GM10266 (cell line): Measurements from ENCODE around the gene TSNAX.

Experiments
- DNase-seq: peaks from one replicate; pipeline ENCODE4 v3.0.0; 2012; ENCODE audit errors: extremely low spot score
- TF ChIP-seq, protein P1 (sequence below): IDR thresholded peaks from 2 replicates; pipeline ENCODE4 v1.5.1; 2012; ENCODE audit warnings: mild to moderate bottlenecking, low read depth; ENCODE audit not compliant: control insufficient read depth, insufficient read depth; ENCODE audit errors: missing control alignments

TSNAX gene

GRCh38 chr1:231528172-231529029 lies at the start of gene TSNAX:
TSS of gene TSNAX (plus strand) at chr1:231528669. CDS start at chr1:231528811, 142 bp downstream.
- peak; percentile 89 for DNase-seq
- TF ChIP-seq, protein P1, sequence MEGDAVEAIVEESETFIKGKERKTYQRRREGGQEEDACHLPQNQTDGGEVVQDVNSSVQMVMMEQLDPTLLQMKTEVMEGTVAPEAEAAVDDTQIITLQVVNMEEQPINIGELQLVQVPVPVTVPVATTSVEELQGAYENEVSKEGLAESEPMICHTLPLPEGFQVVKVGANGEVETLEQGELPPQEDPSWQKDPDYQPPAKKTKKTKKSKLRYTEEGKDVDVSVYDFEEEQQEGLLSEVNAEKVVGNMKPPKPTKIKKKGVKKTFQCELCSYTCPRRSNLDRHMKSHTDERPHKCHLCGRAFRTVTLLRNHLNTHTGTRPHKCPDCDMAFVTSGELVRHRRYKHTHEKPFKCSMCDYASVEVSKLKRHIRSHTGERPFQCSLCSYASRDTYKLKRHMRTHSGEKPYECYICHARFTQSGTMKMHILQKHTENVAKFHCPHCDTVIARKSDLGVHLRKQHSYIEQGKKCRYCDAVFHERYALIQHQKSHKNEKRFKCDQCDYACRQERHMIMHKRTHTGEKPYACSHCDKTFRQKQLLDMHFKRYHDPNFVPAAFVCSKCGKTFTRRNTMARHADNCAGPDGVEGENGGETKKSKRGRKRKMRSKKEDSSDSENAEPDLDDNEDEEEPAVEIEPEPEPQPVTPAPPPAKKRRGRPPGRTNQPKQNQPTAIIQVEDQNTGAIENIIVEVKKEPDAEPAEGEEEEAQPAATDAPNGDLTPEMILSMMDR = no peak

DNA sequence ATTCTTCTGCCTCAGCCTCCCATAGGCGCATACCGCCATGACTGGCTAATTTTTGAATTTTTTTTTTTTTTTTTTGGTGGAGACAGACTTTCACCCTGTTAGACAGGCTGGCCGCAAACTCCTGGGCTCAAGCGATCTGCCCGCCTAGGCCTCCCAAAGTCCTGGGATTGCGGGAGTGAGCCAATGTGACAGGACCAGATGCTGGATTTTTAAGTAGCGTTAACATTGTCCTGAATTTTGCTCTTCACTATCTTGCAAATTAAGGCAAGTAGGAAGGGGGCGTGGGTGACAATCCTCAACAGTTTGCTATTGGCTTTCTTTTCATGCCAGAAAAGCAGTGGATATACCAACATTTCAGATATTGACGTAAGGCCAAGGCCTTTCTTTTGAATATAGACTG lies 49.7 kb upstream of the TSNAX start:
- DNase-seq = no peak
- TF ChIP-seq, protein P1 = no peak

- TF ChIP-seq, protein P1 = no peak
- no peak for DNase-seq
Observed at GRCh38 chr1:231480008-231480407, 48.5 kb upstream of the TSNAX start.

DNA sequence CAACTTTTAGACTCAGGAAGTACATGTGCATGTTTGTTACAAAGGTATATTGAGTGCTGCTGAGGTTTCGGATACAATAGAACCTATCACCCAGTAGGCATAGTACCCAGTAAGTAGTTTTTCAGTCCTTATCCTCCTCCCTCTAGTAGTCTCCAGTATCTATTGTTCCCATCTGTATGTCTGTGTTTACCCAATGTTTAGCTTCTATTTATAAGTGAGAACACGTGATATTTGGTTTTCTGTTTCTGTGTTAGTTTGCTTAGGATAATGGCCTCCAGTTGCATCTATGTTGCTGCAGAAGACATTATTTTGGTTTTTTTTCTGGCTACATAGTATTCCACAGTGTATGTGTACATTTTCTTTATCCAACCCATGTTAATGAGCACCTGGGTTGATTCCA lies 47.2 kb upstream of the TSNAX start:
- TF ChIP-seq, protein P1 = no peak
- no peak for DNase-seq

DNA sequence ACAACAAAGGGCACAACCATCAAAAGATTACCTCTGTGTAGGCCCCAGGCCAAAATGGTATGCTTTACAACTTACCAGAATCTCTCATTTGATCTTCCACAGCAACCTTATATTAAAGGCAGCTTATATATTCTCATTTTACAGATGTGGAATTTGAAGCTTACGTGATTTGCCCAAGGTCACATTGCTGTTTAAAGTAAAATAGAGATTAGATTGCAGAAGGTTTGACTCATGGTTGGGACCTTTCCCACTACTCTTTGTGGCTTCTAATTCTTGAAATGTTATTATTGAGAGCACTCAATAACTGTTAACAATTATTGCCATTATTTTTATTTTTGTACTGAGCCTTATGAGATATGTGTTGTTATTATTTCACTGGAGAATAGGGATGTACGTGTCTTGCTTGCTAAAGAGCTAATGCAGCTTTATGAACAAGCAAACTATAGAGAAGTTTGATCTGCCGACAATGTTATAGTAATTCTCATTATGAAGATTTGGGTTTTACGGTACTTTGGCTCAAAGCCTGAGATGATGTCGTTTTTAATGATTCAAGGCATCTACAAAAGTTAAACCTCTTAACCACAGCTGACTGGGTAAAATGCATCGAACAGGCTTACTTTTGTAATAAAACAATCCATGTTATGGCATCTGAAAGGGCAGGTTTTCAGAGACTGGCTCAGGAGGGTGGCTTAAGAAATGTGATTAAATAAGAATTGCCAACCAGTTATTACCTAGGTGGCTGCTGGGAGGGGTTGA lies 43.3 kb upstream of the TSNAX start:
- TF ChIP-seq, protein P1 = no peak
- no peak for DNase-seq

DNA sequence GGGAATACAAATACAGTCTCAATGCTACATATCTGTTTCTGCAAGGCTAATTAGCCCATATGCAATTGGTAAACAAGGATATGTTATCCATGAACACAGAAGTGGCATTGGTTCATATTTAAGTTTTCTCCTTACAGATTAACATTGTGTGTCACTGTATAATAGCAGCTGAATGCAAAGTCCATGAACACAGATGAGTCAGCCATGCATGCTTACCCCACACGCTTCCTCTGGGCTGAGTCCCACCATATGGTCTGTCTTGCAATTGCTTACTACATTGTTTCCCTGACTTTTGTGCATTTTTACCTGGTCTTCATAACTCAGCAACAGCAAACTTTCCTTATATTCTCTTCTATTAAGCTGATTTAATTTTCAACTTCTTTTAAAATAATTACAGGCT lies 41.5 kb upstream of the TSNAX start:
- TF ChIP-seq, protein P1 = no peak
- no peak for DNase-seq

- no peak for DNase-seq
- TF ChIP-seq, protein P1 = no peak
Observed at GRCh38 chr1:231487910-231488309, 40.6 kb upstream of the TSNAX start.
